ENCODE measurements around the gene STMN3.
"Not testable (repeated sequence)": the region's sequence is repeated elsewhere in the genome, so short reads cannot be mapped to it uniquely, and the experiment has no call there.

The STMN3 gene

GRCh38 chr20:63612276-63612931 is 40.8 kb downstream of the STMN3 start:
- DNase-seq (ENCODE audit: low spot score), result no peak

- DNase-seq (ENCODE audit: low spot score), result no peak
These were observed 41.6 kb downstream of the STMN3 start for GRCh38 chr20:63611646-63612045.

- no peak for DNase-seq (ENCODE audit: low spot score)
These were observed 42.4 kb downstream of the STMN3 start for GRCh38 chr20:63610581-63611435.

- no peak for DNase-seq (ENCODE audit: low spot score)
These were observed 46.5 kb downstream of the STMN3 start for GRCh38 chr20:63606686-63607085.

GRCh38 chr20:63602321-63602720 is 50.9 kb downstream of the STMN3 start:
- DNase-seq (ENCODE audit: low spot score), result no peak

- not testable (repeated sequence) for DNase-seq (ENCODE audit: low spot score)
These were observed 51.5 kb downstream of the STMN3 start for GRCh38 chr20:63601679-63602078.

GRCh38 chr20:63599396-63600050 is 53.7 kb downstream of the STMN3 start:
- DNase-seq (ENCODE audit: low spot score), result no peak

- DNase-seq (ENCODE audit: low spot score), result no peak
These were observed 54.5 kb downstream of the STMN3 start for GRCh38 chr20:63598479-63599395.

GRCh38 chr20:63597651-63598478 is 55.4 kb downstream of the STMN3 start:
- DNase-seq (ENCODE audit: low spot score), result no peak

- no peak for DNase-seq (ENCODE audit: low spot score)
These were observed 56.8 kb downstream of the STMN3 start for GRCh38 chr20:63596423-63596822.

GRCh38 chr20:63595416-63596127 is 57.7 kb downstream of the STMN3 start:
- DNase-seq (ENCODE audit: low spot score), result no peak

- DNase-seq (ENCODE audit: low spot score), result no peak
These were observed 59.1 kb downstream of the STMN3 start for GRCh38 chr20:63594043-63594561.

GRCh38 chr20:63592661-63593060 is 60.6 kb downstream of the STMN3 start:
- no peak for DNase-seq (ENCODE audit: low spot score)

- no peak for DNase-seq (ENCODE audit: low spot score)
These were observed 61.4 kb downstream of the STMN3 start for GRCh38 chr20:63591786-63592355.

GRCh38 chr20:63591147-63591533 is 62.1 kb downstream of the STMN3 start:
- DNase-seq (ENCODE audit: low spot score), result no peak

- DNase-seq (ENCODE audit: low spot score), result no peak
These were observed 62.7 kb downstream of the STMN3 start for GRCh38 chr20:63590218-63591146.
